Forelimb muscle (tissue), 1 donor: Measurements from ENCODE around the gene DNASE2B. TPM values are rescaled to one million over a fixed set of nuclear protein-coding genes. Genes with fewer than 3 reads are reported as not detected.

Experiments used
- DNase-seq: peaks from one replicate; pipeline ENCODE4 v3.0.0-alpha.2; 2013; ENCODE audit warnings: low read depth
- polyA plus RNA-seq: library from polyadenylated mRNA; unstranded; fragments of 120-200 nt; gene quantifications from one replicate; pipeline ENCODE4 v1.2.1, GENCODE V29; 2013; ENCODE audit not compliant: insufficient read length

Gene DNASE2B, protein sequence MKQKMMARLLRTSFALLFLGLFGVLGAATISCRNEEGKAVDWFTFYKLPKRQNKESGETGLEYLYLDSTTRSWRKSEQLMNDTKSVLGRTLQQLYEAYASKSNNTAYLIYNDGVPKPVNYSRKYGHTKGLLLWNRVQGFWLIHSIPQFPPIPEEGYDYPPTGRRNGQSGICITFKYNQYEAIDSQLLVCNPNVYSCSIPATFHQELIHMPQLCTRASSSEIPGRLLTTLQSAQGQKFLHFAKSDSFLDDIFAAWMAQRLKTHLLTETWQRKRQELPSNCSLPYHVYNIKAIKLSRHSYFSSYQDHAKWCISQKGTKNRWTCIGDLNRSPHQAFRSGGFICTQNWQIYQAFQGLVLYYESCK
- polyA plus RNA-seq: not detected

DNA sequence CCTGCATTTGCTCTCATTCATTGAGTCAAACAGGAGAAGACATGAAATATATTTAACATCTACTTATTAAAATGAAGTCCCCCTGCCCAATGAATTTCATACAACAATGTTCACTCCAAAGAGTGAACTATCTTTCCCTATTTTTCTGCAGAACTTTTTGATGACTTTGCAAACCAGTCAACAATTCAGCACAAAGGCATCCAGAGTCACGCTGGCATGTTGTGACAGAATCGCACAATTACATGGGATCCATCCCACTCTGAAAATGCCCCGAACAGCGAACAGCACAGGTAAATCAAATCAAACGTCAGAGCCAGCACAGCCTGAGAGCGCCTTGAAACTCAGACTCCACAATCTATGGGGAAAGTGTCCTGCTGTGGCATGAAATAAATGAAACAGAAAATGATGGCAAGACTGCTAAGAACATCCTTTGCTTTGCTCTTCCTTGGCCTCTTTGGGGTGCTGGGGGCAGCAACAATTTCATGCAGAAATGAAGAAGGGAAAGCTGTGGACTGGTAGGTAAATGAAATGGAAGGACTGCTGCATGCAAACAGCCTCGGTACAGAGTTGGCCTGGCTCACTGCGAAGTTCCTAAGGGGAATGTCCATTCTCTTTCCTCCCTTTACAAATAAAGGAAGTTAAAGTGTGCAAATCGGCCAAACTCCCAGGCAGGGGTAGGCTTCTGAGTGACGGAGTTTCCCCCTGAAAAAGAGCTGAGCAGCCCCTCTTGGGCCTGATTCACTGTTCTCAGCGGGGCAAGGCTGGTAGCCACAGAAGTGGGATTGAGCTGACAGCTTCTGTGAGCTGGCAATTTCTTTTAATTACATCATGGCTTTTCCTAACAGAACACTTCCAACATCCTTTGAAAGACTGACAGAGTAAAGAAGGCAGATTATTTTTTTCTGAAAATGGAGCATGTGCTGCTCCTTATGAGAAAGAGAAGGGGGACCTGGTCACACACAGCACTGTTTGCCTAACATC, at the start of gene DNASE2B:
TSS of gene DNASE2B (plus strand) at position 310 of the 981 bp plus-strand sequence. CDS start at position 391, 81 bp downstream.
- DNase-seq: no peak

DNA sequence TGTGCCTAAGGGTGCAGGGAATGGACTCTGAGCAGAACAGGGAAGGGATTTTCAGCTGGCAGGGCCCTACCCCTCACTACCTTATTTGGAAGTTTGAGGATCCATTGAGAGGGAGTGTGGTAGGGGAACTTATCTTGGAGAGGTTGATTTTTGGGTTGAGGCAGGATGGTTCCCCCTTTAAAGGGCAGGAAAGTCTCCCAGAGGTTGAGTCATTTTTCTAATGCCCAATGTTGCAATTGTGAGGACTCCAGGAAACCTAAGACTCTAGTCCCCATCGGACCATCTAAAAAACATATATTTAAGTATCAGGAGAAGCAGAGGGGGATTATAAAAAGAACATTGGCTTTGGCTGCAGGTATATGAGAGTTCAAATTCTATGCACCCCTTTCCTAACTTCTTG, 49.5 kb upstream of the DNASE2B start:
- no peak for DNase-seq

DNA sequence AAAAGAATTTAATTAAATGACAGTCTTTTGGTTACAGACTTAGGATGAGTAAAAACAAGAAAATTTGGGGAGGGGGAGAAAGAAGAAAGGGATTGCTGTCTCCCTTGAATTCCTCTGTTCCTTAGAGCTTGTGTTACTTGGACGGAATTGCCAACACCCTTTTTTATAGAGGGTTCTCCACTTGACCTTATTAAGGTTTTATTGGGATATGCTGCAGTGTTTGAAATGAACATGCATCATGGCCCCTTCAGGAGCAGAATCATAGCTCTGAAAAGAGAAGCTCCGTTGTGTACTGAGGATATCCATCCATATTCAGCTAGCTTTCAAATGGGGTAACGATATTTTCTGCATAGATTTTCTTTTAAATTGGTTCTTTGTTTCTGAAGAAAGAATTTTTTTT, 48.2 kb upstream of the DNASE2B start:
- DNase-seq: no peak

DNA sequence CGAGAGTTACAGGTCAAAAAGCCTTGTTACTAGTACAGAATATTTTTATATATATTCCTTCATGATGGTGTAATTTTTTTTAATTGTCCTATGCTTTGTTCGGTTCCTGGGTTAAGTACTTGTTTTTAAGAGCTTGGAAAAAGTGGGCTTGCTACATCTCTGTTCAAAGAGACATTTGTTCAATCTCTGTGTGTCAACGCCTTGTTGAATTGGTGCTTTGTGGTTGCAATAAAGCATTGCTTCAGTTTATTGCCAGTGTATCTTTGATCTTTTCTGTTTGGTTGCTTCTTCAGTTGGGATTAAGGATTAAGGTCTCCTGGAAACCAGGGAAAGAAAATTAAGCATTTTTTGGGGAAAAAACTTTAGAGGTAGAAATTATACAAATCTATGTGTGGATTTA, 47.7 kb upstream of the DNASE2B start:
- no peak for DNase-seq

DNA sequence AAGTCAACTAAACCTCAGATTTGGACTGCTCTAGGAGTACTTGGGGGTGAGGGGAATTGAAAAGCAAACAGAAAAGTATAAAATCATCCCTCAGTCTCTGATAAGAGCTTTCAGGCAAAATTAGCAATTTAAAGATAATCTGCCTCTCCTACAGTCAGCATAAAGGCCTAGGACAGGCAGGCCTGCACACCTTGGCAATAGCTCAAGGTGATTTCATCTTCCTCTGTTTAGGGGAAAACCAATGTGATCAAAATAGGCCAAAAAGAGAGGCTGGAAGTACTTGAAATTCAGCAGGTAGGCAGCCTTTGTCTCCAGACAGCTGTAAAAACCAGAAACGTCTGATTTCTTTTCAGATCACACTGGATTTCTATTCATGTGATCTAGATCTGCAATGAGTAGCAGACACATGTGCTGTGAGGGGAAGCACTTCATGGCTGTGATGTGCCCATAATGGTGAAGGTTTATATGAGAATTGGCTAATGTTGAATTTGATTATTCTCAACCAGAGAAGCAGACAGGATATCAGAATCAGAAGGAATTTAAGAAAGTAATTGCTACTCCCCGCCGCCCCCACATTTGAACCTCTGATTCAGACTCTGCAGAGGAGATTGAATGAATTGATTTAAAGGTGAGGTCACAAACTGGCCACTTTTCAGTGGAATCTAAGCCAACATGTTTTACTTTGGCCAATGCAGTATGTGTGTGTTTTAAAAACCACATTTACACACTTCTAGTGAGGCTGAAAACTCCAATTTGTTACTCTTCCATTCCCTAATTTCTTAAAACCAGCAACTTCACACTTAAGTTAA, 45.8 kb upstream of the DNASE2B start:
- DNase-seq: no peak

DNA sequence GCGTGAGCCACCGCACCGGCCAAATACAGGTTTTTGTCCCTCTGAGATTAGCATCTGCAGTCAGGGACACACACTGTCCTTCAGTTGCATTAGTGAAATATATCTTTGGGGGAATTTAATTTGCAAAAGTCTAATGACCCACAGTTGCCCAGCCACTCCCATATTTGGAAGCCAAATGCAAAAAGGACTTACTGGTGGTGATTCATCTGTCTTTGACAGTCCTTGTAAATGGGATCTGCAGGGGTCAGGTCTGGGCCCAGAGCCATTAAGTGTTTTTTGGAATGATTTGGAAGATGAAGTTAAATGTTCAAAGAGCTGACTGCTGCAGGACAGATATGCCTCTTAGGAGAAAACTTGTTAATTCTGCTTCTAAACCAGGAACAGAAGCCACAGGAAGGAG, 44.6 kb upstream of the DNASE2B start:
- no peak for DNase-seq

DNA sequence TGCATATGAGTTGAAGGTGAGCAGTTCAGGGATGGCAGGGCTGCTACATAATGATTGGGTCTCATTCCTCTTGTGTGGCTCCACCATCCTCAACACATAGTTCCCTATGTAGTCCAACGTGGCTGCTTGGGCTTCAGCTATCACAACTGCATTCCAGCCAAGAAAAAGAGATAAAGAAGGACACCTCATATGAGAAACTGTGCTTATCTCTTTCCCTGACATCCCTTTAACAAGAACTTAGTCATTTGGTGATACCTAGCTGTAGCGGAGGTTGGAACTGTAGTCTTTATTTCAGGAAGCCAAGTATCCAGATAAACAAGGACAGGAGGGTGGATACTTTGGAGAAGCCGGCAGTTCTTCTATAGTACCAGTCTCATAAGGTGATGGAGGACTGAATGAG, 42.7 kb upstream of the DNASE2B start:
- no peak for DNase-seq

DNA sequence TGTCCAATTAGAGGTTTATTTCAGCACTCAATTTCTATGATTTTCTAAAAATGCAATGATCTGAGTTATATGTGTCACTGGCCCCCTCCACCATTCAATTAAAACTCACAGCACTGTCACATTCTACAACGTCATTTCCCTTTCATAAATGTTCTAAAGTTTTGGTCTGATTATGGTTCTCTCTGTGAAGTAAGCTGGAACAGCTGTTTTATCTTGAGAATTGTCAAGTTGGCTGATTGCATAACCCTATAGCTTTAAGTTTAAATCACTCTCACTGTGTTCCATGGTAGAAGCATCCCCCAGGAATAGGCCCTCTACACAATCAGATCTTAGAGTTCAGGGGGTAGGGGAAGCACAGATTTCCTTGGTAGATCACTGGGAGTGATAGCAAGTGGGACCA, 41.4 kb upstream of the DNASE2B start:
- no peak for DNase-seq

DNA sequence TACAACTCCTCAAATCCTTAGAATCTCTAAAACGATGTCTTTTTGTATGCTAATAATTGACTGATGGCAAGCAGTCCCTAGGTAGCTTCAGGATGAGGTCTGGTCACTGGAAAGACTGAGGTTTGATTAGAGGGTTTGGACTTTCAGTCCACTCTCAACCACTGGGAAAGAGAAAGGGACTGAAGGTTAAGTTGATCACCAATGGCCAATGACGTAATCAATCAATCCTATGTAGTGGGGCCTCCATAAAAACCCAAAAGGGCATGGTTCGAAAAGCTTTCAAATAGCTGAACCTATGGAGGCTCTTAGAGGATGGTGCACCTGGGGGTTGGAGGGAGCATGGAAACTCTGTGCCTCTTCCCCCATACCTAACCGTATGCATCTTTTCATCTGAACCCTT, 39.6 kb upstream of the DNASE2B start:
- DNase-seq: no peak

DNA sequence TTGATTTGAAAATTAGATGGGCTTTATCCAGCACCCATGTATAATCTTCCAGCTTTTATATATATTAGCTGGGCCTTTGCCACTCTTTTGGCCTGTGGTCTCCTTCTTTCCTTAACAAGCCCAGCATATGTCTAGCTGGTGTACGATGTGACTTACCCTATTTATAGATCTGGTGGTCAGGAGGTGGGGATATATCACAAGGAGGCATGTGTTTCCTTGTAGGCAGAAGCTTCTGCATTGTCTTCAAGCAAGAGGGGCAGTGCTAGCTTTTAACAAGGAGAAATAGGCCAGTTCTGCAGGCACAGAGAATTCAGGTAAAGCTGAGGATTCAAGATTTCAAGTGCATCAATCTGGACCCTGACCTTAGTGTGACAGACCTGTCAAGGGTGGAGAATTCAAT, 38.0 kb upstream of the DNASE2B start:
- no peak for DNase-seq

DNA sequence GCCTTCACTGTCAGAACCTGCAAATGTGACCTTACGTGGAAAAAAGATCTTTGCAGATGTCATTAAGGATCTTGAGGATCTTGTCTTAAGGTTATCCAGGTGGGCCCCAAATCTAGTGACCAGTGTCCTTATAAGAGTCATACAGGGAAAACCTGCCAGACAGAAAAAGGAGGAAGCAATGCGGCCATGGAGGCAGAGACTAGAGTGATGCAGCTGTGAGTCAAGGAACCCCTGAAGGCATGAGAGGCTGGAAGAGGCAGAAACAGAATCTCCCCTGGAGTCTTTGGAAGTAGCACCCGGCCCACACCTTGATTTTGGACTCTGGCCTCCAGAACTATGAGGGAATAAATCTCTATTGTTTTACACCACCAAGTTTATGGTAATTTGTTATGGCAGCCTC, 36.5 kb upstream of the DNASE2B start:
- no peak for DNase-seq

DNA sequence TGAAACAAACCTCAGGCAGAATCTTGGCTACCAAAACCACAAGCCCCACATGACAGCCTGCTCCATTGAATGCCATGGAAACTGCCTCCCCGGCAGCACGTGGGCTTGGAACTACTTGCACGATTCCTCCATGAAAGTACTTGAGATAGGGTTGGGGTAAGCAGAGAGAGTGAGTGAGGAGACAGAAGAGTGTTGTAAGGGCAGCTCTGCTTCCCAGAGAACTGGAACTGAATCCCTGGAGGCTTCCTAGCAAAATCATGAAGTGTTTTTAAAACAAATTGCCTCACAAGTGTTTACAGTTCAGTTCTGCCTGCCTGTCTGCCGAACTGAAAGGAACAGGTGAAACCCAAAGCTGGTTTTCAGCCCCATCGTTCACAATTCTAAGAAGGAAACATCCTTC, 35.3 kb upstream of the DNASE2B start:
- no peak for DNase-seq

DNA sequence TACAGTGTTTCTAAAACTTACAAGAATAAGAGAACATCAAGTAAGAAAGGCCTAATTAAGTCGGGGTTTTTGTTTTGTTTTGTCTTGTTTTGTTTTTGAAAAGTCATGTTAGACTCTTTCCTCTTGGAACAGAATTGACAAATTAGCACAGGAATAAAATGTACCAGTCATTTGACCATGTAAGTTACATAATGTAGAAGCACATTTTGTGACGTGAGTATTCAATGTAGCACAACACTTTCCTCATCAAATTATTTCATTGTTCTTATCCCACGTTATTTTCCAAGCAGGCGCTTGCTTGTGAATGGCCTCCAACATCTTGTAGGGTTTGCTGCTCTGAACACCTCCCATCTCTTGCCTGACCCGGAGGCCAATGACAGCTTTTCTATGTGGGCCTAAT, 34.7 kb upstream of the DNASE2B start:
- no peak for DNase-seq

DNA sequence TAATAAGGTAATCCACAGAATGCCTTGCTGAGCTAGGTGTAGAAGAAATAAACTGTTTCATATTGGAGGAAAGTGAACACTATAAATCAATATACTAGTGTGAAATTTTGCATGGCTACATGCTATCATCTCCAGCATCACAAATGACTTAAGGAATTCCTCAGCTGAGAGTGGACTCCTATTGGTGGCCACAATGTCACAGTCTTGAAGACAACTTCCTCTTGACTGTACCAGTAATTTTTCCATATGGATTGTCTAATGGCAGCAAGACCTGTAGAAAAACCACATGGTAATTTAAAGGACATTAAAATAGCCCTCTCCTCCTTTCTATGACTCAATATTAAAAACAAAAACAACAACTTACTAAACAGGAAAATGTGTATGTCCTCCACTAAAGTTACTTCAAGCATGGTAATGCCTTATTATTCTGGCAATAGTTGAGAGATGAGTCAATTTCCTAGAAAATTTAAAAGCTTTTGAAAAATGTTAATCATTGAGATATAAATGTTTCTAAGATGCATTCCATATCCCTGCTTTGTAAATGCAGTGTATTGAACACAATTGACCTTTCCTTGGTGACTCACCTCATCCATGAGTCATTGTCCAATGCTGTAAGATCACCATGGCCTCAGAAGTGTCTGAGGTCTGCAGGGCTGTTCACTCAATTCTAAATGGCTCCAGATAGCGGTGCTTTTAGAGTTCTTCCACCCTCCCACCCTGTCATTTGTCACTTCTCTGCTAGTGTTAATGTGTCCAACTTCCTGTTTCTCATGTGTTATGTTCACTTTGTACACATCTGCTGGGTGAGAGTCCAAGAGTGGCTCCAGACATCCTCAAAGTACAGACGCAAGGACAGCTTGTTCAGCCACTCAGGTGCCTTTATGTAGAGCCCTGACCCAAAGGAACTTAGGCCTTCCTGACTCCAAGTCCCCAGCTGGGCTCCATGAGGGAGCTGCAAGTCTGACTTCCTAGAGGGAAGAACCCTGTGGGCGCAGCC, 32.8 kb upstream of the DNASE2B start:
- DNase-seq: no peak

DNA sequence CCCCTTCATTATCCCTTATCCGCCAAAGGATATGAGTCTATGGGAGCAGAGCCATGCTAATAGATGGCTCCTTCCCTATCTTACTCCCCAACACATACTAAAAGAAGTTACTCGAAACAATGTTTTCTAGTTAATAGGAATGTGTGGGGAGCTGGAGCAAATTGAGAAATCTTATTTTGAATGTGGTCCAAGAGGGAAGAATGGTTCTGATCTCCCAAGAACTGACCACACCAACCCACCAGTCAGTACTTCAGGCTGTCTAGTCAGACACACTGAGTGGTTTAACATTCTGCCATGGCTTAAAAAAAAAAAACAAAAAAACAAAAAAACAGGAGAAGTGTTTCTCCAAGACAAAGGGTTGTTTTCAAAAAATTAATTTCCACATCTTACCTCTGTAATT, 31.5 kb upstream of the DNASE2B start:
- no peak for DNase-seq

DNA sequence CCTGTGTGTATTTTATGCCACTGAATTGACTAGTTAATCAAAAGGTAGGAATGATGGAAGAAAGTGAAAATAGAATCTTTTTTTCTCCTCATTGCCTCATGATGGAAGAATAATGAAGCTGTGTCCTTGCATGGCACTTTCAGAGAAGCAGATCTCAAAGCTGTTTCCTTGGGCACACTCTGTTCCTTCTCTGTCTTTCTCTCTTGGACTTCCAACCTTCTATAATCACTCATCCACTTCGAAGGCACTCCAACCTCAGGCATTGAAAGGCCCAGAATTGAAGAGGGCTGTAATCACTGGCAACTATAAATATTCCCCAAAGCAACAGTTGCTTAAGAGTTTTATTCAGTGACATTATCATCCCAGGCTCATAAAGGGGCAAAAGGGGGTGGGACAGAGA, 31.1 kb upstream of the DNASE2B start:
- DNase-seq: no peak

DNA sequence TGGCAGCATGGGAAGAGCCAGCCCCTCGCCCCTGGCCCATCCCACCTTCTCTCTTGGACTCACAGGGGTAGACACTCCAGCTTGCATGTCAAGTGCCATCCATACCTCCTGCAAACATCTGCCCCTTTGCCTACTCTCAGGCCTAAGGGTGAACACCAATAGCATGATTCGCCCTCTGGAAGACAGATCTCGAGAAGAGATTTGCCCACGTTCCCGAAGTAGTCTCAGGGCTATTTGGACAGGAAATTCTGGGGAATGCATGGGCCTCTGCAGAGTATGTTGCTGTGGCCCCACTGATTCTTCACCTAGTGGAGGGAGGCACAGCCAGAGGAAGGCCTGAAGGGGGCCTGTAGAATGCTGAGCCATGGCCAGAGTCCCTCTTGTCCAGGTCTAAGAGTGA, 29.8 kb upstream of the DNASE2B start:
- DNase-seq: no peak

DNA sequence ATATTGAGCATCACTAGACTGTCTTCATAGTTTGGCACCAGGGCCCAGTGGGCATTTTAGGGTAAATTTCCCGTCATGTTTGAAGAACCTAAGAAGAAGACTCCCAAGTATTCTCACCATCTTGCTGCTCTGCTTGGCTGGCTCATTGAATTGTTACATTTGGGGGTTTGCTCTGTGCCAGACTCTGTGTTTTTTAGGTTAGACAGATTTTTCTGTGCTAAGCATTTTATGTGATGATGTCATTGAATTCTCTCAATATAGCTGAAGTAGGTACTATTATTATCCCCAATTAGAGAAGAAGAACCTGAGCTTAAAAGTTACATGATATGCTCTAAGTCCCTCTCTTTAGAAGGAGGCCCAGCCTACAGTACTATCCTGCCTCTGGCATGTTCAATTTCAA, 28.0 kb upstream of the DNASE2B start:
- DNase-seq: no peak

DNA sequence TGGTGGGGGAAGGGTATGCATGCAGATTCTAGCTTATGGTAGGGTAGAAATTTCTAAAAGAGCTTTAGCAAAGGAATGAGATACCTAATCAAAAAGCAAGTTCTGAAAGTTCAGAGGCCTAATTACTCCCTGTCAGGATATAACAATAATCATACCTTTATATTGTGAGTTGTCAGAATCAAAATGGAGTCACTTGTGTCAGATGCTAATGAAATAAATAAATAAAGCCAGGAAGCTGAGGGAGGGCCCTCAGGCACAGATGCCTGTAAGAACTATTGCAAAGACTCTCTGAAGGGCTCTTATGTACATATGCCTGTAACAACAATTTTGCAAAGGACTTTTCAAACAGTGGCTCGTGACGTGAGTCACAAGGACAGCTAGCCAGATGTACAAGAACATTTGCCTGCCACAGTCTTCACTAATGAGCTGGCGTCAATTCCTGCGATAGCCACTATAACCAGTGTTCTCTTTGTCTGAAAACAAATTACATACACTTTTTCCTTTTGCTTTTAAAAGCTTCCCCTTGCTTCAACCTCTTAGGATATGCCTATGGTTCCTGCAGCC, 27.4 kb upstream of the DNASE2B start:
- no peak for DNase-seq

DNA sequence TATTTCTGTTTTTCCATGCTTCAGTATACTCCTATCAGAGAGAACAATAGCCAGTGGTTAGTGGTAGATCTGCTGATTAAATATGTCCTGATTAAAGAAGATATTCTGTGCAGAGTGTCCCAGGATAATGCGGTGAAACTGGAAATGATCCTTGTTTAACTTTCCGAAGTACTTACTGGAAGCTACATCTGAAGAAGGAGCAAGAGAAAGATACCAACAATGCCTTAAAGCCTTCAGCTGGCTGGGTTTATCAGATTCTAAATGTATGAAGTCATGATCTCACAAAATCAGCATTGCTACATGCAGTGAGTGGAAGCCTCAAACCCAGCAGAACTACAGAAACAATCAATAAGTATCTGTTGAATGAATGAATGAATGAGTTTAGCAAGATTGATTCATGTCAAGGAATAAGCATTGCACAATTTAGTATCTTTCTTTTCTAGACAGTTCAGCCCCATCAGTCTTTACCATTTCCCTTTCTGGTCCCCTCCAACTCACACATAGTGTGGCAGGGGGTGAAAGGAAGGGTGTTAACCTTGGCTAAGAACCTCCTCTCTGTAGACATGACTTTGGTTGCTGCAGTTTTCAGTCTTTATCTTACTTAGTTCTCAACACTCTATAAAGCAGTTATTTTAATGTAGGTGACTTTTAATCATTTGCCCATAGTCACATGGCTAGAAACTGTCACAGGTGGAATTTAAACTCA, 24.7 kb upstream of the DNASE2B start:
- no peak for DNase-seq
